ENCODE data around the gene NAV2.

Gene NAV2

GRCh38 chr11:20129665-20130064, 417.0 kb downstream of the NAV2 start:
- Mint-ChIP-seq H3K27me3 (peaks cover 36% of the 10 kb centered on the region), H3K4me1 (ENCODE audit: low read depth) (peaks cover 14% of the 10 kb centered on the region), H3K36me3 (ENCODE audit: low read depth) (no peaks in the 10 kb centered on the region), H3K4me3 (no peak overlapping the region), H3K9me3 (no peaks in the 10 kb centered on the region), H3K27ac (no peak overlapping the region)

- H3K4me3 Mint-ChIP-seq, result peak overlapping the region; percentile 68
- peaks cover 40% of the 10 kb centered on the region for H3K27me3 Mint-ChIP-seq
- no peaks in the 10 kb centered on the region for H3K9me3 Mint-ChIP-seq
- H3K27ac Mint-ChIP-seq, result no peak overlapping the region
- no peaks in the 10 kb centered on the region for H3K36me3 Mint-ChIP-seq (ENCODE audit: low read depth)
- peaks cover 14% of the 10 kb centered on the region for H3K4me1 Mint-ChIP-seq (ENCODE audit: low read depth)
Observed at GRCh38 chr11:20131788-20132666, 419.4 kb downstream of the NAV2 start.

- no peaks in the 10 kb centered on the region for H3K9me3 Mint-ChIP-seq
- H3K27me3 Mint-ChIP-seq, result peaks cover 40% of the 10 kb centered on the region
- H3K36me3 Mint-ChIP-seq (ENCODE audit: low read depth), result no peaks in the 10 kb centered on the region
- H3K27ac Mint-ChIP-seq, result no peak overlapping the region
- peak overlapping the region; percentile 68 for H3K4me3 Mint-ChIP-seq
- H3K4me1 Mint-ChIP-seq (ENCODE audit: low read depth), result peaks cover 14% of the 10 kb centered on the region
Observed at GRCh38 chr11:20132667-20133039, 420.0 kb downstream of the NAV2 start.

GRCh38 chr11:20134991-20135736, 422.5 kb downstream of the NAV2 start:
- Mint-ChIP-seq H3K27me3 (peaks cover 57% of the 10 kb centered on the region), H3K36me3 (ENCODE audit: low read depth) (no peaks in the 10 kb centered on the region), H3K9me3 (no peaks in the 10 kb centered on the region), H3K4me3 (no peak overlapping the region), H3K27ac (no peak overlapping the region), H3K4me1 (ENCODE audit: low read depth) (peaks cover 14% of the 10 kb centered on the region)

- no peaks in the 10 kb centered on the region for H3K36me3 Mint-ChIP-seq (ENCODE audit: low read depth)
- H3K4me1 Mint-ChIP-seq (ENCODE audit: low read depth), result peaks cover under 1% of the 10 kb centered on the region
- H3K9me3 Mint-ChIP-seq, result no peaks in the 10 kb centered on the region
- no peak overlapping the region for H3K4me3 Mint-ChIP-seq
- H3K27ac Mint-ChIP-seq, result no peak overlapping the region
- H3K27me3 Mint-ChIP-seq, result peaks cover 53% of the 10 kb centered on the region
Observed at GRCh38 chr11:20137637-20138036, 425.0 kb downstream of the NAV2 start.

GRCh38 chr11:20138707-20139106, 426.1 kb downstream of the NAV2 start:
- Mint-ChIP-seq H3K27ac (no peak overlapping the region), H3K4me3 (no peak overlapping the region), H3K36me3 (ENCODE audit: low read depth) (no peaks in the 10 kb centered on the region), H3K27me3 (peaks cover 48% of the 10 kb centered on the region), H3K4me1 (ENCODE audit: low read depth) (no peaks in the 10 kb centered on the region), H3K9me3 (no peaks in the 10 kb centered on the region)

- Mint-ChIP-seq H3K4me1 (ENCODE audit: low read depth) (peaks cover 23% of the 10 kb centered on the region), H3K27ac (no peak overlapping the region), H3K36me3 (ENCODE audit: low read depth) (peaks cover 7% of the 10 kb centered on the region), H3K4me3 (no peak overlapping the region), H3K9me3 (peaks cover 11% of the 10 kb centered on the region), H3K27me3 (peaks cover 55% of the 10 kb centered on the region)
Observed at GRCh38 chr11:20154381-20154780, 441.7 kb downstream of the NAV2 start.

GRCh38 chr11:20155683-20156279, 443.1 kb downstream of the NAV2 start:
- peaks cover 23% of the 10 kb centered on the region for H3K4me1 Mint-ChIP-seq (ENCODE audit: low read depth)
- H3K9me3 Mint-ChIP-seq, result peaks cover 12% of the 10 kb centered on the region
- peaks cover 57% of the 10 kb centered on the region for H3K27me3 Mint-ChIP-seq
- H3K4me3 Mint-ChIP-seq, result peak overlapping the region; percentile 67
- no peak overlapping the region for H3K27ac Mint-ChIP-seq
- H3K36me3 Mint-ChIP-seq (ENCODE audit: low read depth), result peaks cover 7% of the 10 kb centered on the region

- peaks cover 63% of the 10 kb centered on the region for H3K27me3 Mint-ChIP-seq
- H3K36me3 Mint-ChIP-seq (ENCODE audit: low read depth), result peaks cover 7% of the 10 kb centered on the region
- peaks cover 23% of the 10 kb centered on the region for H3K4me1 Mint-ChIP-seq (ENCODE audit: low read depth)
- no peak overlapping the region for H3K27ac Mint-ChIP-seq
- H3K9me3 Mint-ChIP-seq, result peaks cover 12% of the 10 kb centered on the region
- peak overlapping the region; percentile 60 for H3K4me3 Mint-ChIP-seq
Observed at GRCh38 chr11:20156280-20156875, 443.7 kb downstream of the NAV2 start.

GRCh38 chr11:20156876-20157613, 444.4 kb downstream of the NAV2 start:
- peaks cover 70% of the 10 kb centered on the region for H3K27me3 Mint-ChIP-seq

GRCh38 chr11:20157728-20158127, 445.1 kb downstream of the NAV2 start:
- peaks cover 7% of the 10 kb centered on the region for H3K36me3 Mint-ChIP-seq (ENCODE audit: low read depth)
- peaks cover 31% of the 10 kb centered on the region for H3K4me1 Mint-ChIP-seq (ENCODE audit: low read depth)
- no peak overlapping the region for H3K4me3 Mint-ChIP-seq
- peaks cover 12% of the 10 kb centered on the region for H3K9me3 Mint-ChIP-seq
- H3K27me3 Mint-ChIP-seq, result peaks cover 77% of the 10 kb centered on the region
- no peak overlapping the region for H3K27ac Mint-ChIP-seq

More at GRCh38 chr11:20156876-20157613, 444.4 kb downstream of the NAV2 start:
- H3K4me1 Mint-ChIP-seq (ENCODE audit: low read depth), result peaks cover 24% of the 10 kb centered on the region
- H3K9me3 Mint-ChIP-seq, result peaks cover 12% of the 10 kb centered on the region
- H3K36me3 Mint-ChIP-seq (ENCODE audit: low read depth), result peaks cover 7% of the 10 kb centered on the region
- H3K4me3 Mint-ChIP-seq, result peak overlapping the region; percentile 60
- no peak overlapping the region for H3K27ac Mint-ChIP-seq

GRCh38 chr11:20158597-20159257, 446.1 kb downstream of the NAV2 start:
- Mint-ChIP-seq H3K27me3 (peaks cover 81% of the 10 kb centered on the region), H3K4me3 (peak overlapping the region; percentile 31), H3K9me3 (peaks cover 12% of the 10 kb centered on the region), H3K4me1 (ENCODE audit: low read depth) (peaks cover 40% of the 10 kb centered on the region), H3K27ac (no peak overlapping the region), H3K36me3 (ENCODE audit: low read depth) (peaks cover 12% of the 10 kb centered on the region)

- Mint-ChIP-seq H3K4me1 (ENCODE audit: low read depth) (peaks cover 40% of the 10 kb centered on the region), H3K27ac (no peak overlapping the region), H3K36me3 (ENCODE audit: low read depth) (peaks cover 12% of the 10 kb centered on the region), H3K9me3 (peaks cover 12% of the 10 kb centered on the region), H3K4me3 (no peak overlapping the region), H3K27me3 (peaks cover 88% of the 10 kb centered on the region)
Observed at GRCh38 chr11:20159466-20160381, 447.1 kb downstream of the NAV2 start.

Measured in stimulated activated naive CD8-positive, alpha-beta T cell treated with anti-CD3 and anti-CD28 coated beads, Interleukin-15, Interleukin-2, amounts not matched to agents 100 ng/mL and 50 ng/mL, for 24 hours (primary cell).